HCT116 (cell line): ENCODE results near the gene CBX7. TPM values are rescaled to one million over a fixed set of nuclear protein-coding genes. Genes with fewer than 3 reads are reported as not detected.

Experiments used
- ATAC-seq: fragments of 200-7000 bp; cut with Tn5 transposase; 2 replicates; pipeline ENCODE4 v1.9.1; 2020; ENCODE audit warnings: mild to moderate bottlenecking, moderate library complexity
- BruUV-seq: library from RNA; stranded (reverse); fragments of 400-500 nt; replicated peaks from 2 replicates; lab custom pipeline; 2021; lab: Mats Ljungman, UMichigan
- CTCF ChIA-PET: fragments of 300-600 bp; sonication (Branson Sonifier 250); formaldehyde crosslinking; loops from one replicate; lab custom pipeline; 2021; ENCODE audit warnings: antibody characterized with exemption; lab: Charles Lee
- POLR2A ChIA-PET: fragments of 300-600, 350-600 bp; sonication (Branson Sonifier 250); formaldehyde crosslinking; loops from one replicate; lab custom pipeline; 2021; ENCODE audit warnings: antibody characterized with exemption; lab: Charles Lee
- RAD21 ChIA-PET, 2 experiments: fragments of 300-600 bp; sonication (Branson Sonifier 250); formaldehyde crosslinking; loops; one replicate each; lab custom pipeline; 2023; ENCODE audit warnings: low total read pairs in 2 of 2; ENCODE audit not compliant: uncharacterized antibody in 2 of 2, unreplicated experiment in 2 of 2, low non-redundant PET in 1 of 2; lab: Charles Lee
- DNase-seq: peaks from one replicate; pipeline ENCODE4 v3.0.0-alpha.2; 2010; ENCODE audit warnings: low read depth, low spot score
- H2AFZ ChIP-seq: fragments of 200-600 bp; shearing (Covaris generic), sonication (generic); 2 replicates; pipeline ENCODE4 v1.6.1; 2017; ENCODE audit warnings: low read depth, mixed run types, mixed read lengths, antibody characterized with exemption, low read length; ENCODE audit not compliant: poor library complexity, severe bottlenecking
- H3K27ac ChIP-seq: 2 replicates; pipeline ENCODE4 v1.5.1; 2012; ENCODE audit warnings: low read depth, low read length
- H3K27me3 ChIP-seq: fragments of 200-600 bp; sonication (generic); 2 replicates; pipeline ENCODE4 v1.6.1; 2016; ENCODE audit warnings: mixed run types, low read length, mixed read lengths; ENCODE audit not compliant: insufficient read depth
- H3K36me3 ChIP-seq, 2 experiments: fragments of 200-500 bp in 1 of 2; fragments of 200-600 bp in 1 of 2; sonication (Bioruptor generic) in 1 of 2; sonication (generic) in 1 of 2; 2 replicates each; pipeline versions ENCODE4 v1.5.1 to v1.6.1; 2014 to 2016; ENCODE audit warnings: low read length in 2 of 2, inconsistent platforms in 1 of 2, mixed read lengths in 1 of 2, mixed run types in 1 of 2; ENCODE audit not compliant: insufficient read depth in 2 of 2, control insufficient read depth in 1 of 2
- H3K4me1 ChIP-seq, 2 experiments: fragments of 200-600 bp in 1 of 2; sonication (generic) in 1 of 2; 2 replicates each; pipeline versions ENCODE4 v1.5.1 to v1.6.1; 2012 to 2017; ENCODE audit warnings: low read length in 2 of 2, inconsistent platforms in 1 of 2, mild to moderate bottlenecking in 1 of 2, mixed read lengths in 1 of 2, mixed run types in 1 of 2, moderate library complexity in 1 of 2; ENCODE audit not compliant: insufficient read depth in 2 of 2, control insufficient read depth in 1 of 2
- H3K4me2 ChIP-seq: fragments of 200-600 bp; sonication (generic); 2 replicates; pipeline ENCODE4 v1.6.1; 2017; ENCODE audit warnings: mixed run types, low read length, mixed read lengths
- H3K4me3 ChIP-seq, 2 experiments: fragments of 200-600 bp in 1 of 2; sonication (generic) in 1 of 2; replicated peaks in 1 of 2; 2 replicates each; pipeline ENCODE4 v1.5.1; 2011 to 2016; ENCODE audit warnings: low read length in 2 of 2, control low read depth in 1 of 2, low read depth in 1 of 2, mild to moderate bottlenecking in 1 of 2, mixed read lengths in 1 of 2, mixed run types in 1 of 2
- H3K79me2 ChIP-seq: fragments of 200-600 bp; sonication (generic); 2 replicates; pipeline ENCODE4 v1.6.1; 2017; ENCODE audit warnings: mild to moderate bottlenecking, mixed run types, low read length, moderate library complexity, mixed read lengths; ENCODE audit not compliant: insufficient read depth
- H3K9ac ChIP-seq: fragments of 200-600 bp; sonication (generic); 2 replicates; pipeline ENCODE4 v1.6.1; 2016; ENCODE audit warnings: low read length, mixed read lengths
- H3K9me2 ChIP-seq: fragments of 200-600 bp; sonication (generic), shearing (Covaris generic); 2 replicates; pipeline ENCODE4 v1.6.1; 2017; ENCODE audit warnings: mixed run types, mild to moderate bottlenecking, moderate library complexity; ENCODE audit not compliant: insufficient read depth
- H3K9me3 ChIP-seq, 2 experiments: fragments of 200-500 bp in 1 of 2; fragments of 200-600 bp in 1 of 2; sonication (Bioruptor generic) in 1 of 2; sonication (generic) in 1 of 2; 2 replicates each; pipeline ENCODE4 v1.6.1; 2014 to 2017; ENCODE audit warnings: low read length in 2 of 2, mixed read lengths in 2 of 2, inconsistent platforms in 1 of 2, low read depth in 1 of 2, mild to moderate bottlenecking in 1 of 2, mixed run types in 1 of 2, moderate library complexity in 1 of 2; ENCODE audit not compliant: control insufficient read depth in 1 of 2, insufficient read depth in 1 of 2
- H4K20me1 ChIP-seq: fragments of 200-600 bp; sonication (generic), shearing (Covaris generic); 2 replicates; pipeline ENCODE4 v1.6.1; 2017; ENCODE audit warnings: mixed run types, mild to moderate bottlenecking, moderate library complexity; ENCODE audit not compliant: insufficient read depth
- CBX3 ChIP-seq: IDR thresholded peaks from 2 replicates; pipeline ENCODE4 v1.6.1; 2012; ENCODE audit warnings: low read depth
- CEBPB ChIP-seq: IDR thresholded peaks from 2 replicates; pipeline ENCODE4 v1.6.1; 2012; ENCODE audit warnings: low read depth
- CTCF ChIP-seq, 3 experiments: fragments of 200-600 bp in 1 of 3; sonication (generic) in 1 of 3; IDR thresholded peaks in 2 of 3; conservative IDR thresholded peaks in 1 of 3; 2 replicates each; pipeline ENCODE4 v1.5.1; 2012 to 2017; ENCODE audit warnings: low read depth in 2 of 3, low read length in 2 of 3, antibody characterized with exemption in 1 of 3, borderline replicate concordance in 1 of 3, control low read depth in 1 of 3, mild to moderate bottlenecking in 1 of 3, mixed read lengths in 1 of 3, mixed run types in 1 of 3, moderate library complexity in 1 of 3; ENCODE audit not compliant: insufficient read depth in 1 of 3
- EGR1 ChIP-seq: IDR thresholded peaks from 2 replicates; pipeline ENCODE4 v1.6.1; 2012; ENCODE audit warnings: low read depth
- ELF1 ChIP-seq: IDR thresholded peaks from 2 replicates; pipeline ENCODE4 v1.6.1; 2012; ENCODE audit warnings: low read depth, borderline replicate concordance
- RAD21 ChIP-seq: IDR thresholded peaks from 2 replicates; pipeline ENCODE4 v1.6.1; 2012; ENCODE audit warnings: low read depth, mild to moderate bottlenecking
- SP1 ChIP-seq: IDR thresholded peaks from 2 replicates; pipeline ENCODE4 v1.6.1; 2012; ENCODE audit warnings: low read depth
- YY1 ChIP-seq: IDR thresholded peaks from 2 replicates; pipeline ENCODE4 v1.6.1; 2011; ENCODE audit warnings: low read length, low read depth, moderate library complexity, mild to moderate bottlenecking; ENCODE audit not compliant: insufficient replicate concordance; ENCODE audit errors: extremely low read depth
- intact Hi-C: fragments of 100-400 bp; cut with micrococcal nuclease; formaldehyde crosslinking; loops from 2 replicates; pipeline ENCODE4 v1.10.0; 2022
- total RNA-seq: library from RNA; stranded (reverse); gene quantifications from one replicate; pipeline ENCODE4 v1.2.1, GENCODE V29; 2021; ENCODE audit not compliant: unreplicated experiment

The CBX7 gene
- total RNA-seq, 1 experiment from 2014 or later, result 20.1 TPM

GRCh38 chr22:39174498-39175352 is 22.2 kb upstream of the CBX7 start (continued):
- TF ChIP-seq CTCF (IDR thresholded peaks at IDR 0.05 in 2 of 3, conservative IDR thresholded peaks at IDR 0.05 in 1 of 3; ENCODE audit: borderline replicate concordance in 1 of 3, insufficient read depth in 1 of 3, low read depth in 2 of 3, low read length in 2 of 3) (0 out of 6 replicates have a peak, but pooled peaks of 1 of the 3 experiments have one; percentile 8), CEBPB (no peak), RAD21 (no peak; the same call in 1 of the 2 replicates)

- Histone ChIP-seq H3K9ac (peak overlapping the region; percentile 57), H3K79me2 (no peaks in the 10 kb centered on the region), H3K4me3 (peak overlapping the region in 1 of 2 experiments; percentile 43; a peak in 2 of 4 replicates), H4K20me1 (no peaks in the 10 kb centered on the region), H3K27me3 (no peaks in the 10 kb centered on the region), H3K4me2 (peak overlapping the region; percentile 82), H3K9me3 (no peaks in the 10 kb centered on the region), H3K9me2 (no peaks in the 10 kb centered on the region), H3K4me1 (peaks cover 38 to 69% of the 10 kb centered on the region in 2 experiments), H3K36me3 (no peaks in the 10 kb centered on the region), H2AFZ (peak overlapping the region; percentile 87), H3K27ac (peak overlapping the region; percentile 57)
- ChIA-PET CTCF (interaction anchor here (0.7 to 1.9 kb wide), 3 partner anchors 135 to 137 kb away, joined by 4 to 5 read pairs (median 5); no protein-coding TSS in a partner anchor), RAD21 (interaction anchor here in 1 of 2 experiments (1.2 kb wide), 1 partner anchor 137 kb away, joined by 5 read pairs; no protein-coding TSS in a partner anchor), POLR2A (interaction anchor here (1.1 to 1.7 kb wide), 4 partner anchors 71 to 146 kb away, joined by 3 to 5 read pairs (median 4); partner anchors contain the start of genes PDGFB and RPL3)
- TF ChIP-seq CBX3 (no peak), ELF1 (no peak), YY1 (no peak), SP1 (no peak), EGR1 (no peak), CEBPB (no peak)
- DNase-seq, result no peak
- BruUV-seq, result no TSS peak
- no peak for ATAC-seq
- intact Hi-C loops, result loop anchor here (5.0 kb wide), 2 partner anchors 33 to 118 kb away; no protein-coding TSS in a partner anchor
Measured at GRCh38 chr22:39173787-39174497, 21.5 kb upstream of the CBX7 start.
